GM12873 (cell line): Measurements from ENCODE around the gene ID2.

Experiments
- TF ChIP-seq, protein P1 (sequence below): IDR thresholded peaks from 2 replicates; pipeline ENCODE4 v1.5.1; 2012; ENCODE audit warnings: low read depth, mild to moderate bottlenecking, moderate library complexity, low read length, control low read depth; ENCODE audit not compliant: insufficient read depth; ENCODE audit errors: missing control alignments

Gene ID2

GRCh38 chr2:8661736-8662135 lies 20.1 kb upstream of the ID2 start:
- TF ChIP-seq, protein P1, sequence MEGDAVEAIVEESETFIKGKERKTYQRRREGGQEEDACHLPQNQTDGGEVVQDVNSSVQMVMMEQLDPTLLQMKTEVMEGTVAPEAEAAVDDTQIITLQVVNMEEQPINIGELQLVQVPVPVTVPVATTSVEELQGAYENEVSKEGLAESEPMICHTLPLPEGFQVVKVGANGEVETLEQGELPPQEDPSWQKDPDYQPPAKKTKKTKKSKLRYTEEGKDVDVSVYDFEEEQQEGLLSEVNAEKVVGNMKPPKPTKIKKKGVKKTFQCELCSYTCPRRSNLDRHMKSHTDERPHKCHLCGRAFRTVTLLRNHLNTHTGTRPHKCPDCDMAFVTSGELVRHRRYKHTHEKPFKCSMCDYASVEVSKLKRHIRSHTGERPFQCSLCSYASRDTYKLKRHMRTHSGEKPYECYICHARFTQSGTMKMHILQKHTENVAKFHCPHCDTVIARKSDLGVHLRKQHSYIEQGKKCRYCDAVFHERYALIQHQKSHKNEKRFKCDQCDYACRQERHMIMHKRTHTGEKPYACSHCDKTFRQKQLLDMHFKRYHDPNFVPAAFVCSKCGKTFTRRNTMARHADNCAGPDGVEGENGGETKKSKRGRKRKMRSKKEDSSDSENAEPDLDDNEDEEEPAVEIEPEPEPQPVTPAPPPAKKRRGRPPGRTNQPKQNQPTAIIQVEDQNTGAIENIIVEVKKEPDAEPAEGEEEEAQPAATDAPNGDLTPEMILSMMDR = no peak

- TF ChIP-seq, protein P1 = no peak
Observed at GRCh38 chr2:8662239-8662879, 19.5 kb upstream of the ID2 start.

DNA sequence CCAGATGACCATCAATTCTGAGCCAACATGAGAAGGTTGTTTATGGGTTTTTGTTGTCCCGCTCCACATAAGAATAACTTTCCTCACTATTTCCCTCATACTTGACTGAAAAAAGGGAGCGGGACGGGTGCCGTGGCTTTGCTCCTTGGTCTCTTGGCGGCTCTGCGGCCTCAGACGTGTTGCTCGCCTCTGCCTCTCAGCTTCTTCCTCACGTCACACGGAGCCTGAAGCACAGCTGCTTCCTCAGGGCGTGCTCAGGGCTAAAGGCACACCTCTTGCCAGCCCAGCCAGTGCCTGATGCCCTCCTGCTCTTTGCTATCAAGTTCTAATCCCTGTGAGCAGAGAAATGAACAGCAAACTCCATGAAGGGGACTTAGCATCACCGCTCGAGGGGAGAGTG lies 17.9 kb upstream of the ID2 start:
- TF ChIP-seq, protein P1 = no peak

GRCh38 chr2:8666581-8666980 lies 15.3 kb upstream of the ID2 start:
- TF ChIP-seq, protein P1 = no peak

GRCh38 chr2:8667896-8668512 lies 13.9 kb upstream of the ID2 start:
- TF ChIP-seq, protein P1 = no peak

DNA sequence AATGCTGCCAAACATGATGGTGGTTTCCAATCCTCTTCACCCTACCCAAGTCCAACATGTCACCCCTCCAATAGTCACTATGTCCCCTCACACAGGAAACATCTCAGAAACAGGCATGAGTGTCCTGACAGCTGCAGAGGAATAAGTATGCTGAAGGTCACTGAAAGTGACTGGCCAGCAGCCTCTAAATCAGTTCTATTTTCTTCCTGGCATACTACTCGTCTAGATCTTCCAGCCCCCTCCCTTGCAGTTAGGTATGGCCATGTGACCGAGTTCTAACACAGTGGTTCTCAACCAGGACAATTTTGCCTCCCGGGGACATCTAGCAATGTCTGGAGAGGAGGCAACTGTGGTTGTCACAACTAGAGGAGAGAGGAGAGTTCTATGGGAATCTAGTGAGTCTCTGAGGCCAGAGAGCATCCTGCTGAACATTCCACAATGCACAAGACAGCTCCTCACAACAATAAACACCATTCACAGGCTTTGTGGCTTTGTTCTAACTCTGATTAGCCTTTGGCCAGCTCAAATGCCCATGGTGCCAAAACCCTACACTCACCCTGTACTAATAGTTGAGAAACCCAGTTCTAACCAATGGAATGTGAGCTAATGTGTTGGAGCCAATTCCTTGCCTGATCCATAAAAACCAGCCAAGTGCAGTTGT lies 12.6 kb upstream of the ID2 start:
- TF ChIP-seq, protein P1 = no peak

GRCh38 chr2:8670580-8670979 lies 11.3 kb upstream of the ID2 start:
- TF ChIP-seq, protein P1 = no peak
